Measurements from ENCODE around the gene AGPAT3. TPM values are rescaled to one million over a fixed set of nuclear protein-coding genes. Genes with fewer than 3 reads are reported as not detected.
A peak's percentile ranks its signal among the peaks of the same experiment; 100 is the strongest.

Gene AGPAT3
- total RNA-seq, 1 donor from 2014 or later, result 84.7 TPM

DNA sequence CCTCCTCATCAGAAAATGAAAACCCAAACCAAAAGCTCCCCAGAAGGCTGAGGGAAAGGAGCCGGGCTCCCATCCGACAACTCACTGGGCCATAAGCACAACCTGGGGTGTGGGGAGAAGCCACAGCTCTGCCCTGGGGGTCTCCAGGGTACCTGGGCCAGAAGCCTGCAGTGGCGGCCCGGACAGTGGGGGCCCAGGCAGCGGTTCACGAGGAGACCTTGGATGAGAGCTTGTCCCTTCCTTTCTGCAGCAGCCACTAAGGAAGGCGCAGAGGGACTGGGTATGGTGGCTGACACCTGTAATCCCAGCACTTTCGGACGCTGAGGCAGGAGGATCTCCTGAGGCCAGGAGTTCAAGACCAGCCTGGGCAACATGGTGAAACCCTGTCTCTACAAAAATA is 129.6 kb downstream of the AGPAT3 start:
- no peak for DNase-seq (ENCODE audit: low spot score)

GRCh38 chr21:43995521-43996105 is 130.6 kb downstream of the AGPAT3 start:
- no peak for DNase-seq (ENCODE audit: low spot score)

DNA sequence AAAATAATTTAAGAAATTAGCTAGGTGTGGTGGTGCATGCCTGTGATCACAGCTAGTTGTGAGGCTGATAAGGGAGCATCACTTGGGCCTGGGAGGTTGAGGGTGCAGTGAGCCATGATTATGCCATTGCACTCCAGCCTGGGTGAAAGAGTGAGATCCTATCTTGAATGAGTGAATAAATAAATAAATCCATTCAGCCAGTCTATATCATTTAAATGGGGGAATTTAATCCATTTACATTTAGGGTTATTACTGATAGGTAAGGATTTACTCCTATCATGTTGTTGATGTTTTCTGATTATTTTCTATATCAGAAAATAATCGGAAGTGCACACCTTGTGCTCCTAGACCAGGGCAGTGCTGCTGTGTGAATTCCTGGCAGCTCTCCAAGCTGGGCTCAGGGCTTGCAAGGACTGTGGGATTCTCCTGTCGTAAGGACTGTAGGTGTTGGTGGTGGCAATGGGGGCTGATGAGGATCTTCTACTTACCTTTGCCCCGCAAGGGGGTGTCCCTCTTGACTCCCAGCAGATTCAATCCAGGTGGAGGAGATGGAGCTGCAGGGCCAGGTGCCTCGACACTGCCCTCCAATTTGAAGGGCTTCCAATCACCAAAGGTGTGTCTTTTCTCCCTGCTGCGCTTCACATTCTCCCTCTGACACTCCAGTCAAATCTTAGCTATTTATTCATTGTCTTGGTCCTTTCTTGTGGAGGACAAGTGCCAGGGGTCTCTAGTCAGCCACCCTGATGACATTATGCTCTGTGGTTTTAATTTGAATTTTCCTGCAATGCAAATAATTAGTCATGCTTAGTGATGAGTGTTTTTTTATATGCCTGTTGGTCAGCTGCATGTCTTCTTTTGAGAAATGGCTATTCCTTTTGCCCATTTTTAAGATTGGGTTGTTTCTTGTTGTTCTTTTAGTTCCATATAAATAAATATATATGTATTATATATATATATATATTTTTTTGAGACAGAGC is 133.0 kb downstream of the AGPAT3 start:
- DNase-seq (ENCODE audit: low spot score), result no peak

- no peak for DNase-seq (ENCODE audit: low spot score)
These were observed 135.3 kb downstream of the AGPAT3 start for GRCh38 chr21:44000360-44000759.

DNA sequence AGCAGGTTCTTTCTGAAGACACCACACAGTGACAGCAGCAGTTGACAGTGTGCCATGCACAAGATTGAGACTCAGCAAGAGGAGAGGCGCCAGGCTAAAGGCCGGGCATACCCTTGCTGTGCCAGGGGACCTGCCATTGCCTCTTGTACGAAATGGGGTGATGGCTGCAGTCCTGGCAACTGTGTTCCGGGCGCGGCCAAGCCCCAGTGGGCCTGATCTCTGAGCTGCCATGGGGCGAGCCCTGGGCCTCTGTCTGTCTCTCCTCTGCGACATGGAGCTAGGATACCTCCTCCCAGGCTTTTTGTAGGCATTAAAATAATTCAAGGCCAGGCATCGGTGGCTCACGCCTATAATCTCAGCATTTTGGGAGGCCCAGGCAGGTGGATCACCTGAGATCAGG is 137.5 kb downstream of the AGPAT3 start:
- DNase-seq (ENCODE audit: low spot score), result no peak

GRCh38 chr21:44003307-44003966 is 138.4 kb downstream of the AGPAT3 start:
- no peak for DNase-seq (ENCODE audit: low spot score)

- DNase-seq (ENCODE audit: low spot score), result no peak
These were observed 140.0 kb downstream of the AGPAT3 start for GRCh38 chr21:44005071-44005470.

- DNase-seq (ENCODE audit: low spot score), result no peak
These were observed 140.6 kb downstream of the AGPAT3 start for GRCh38 chr21:44005593-44005992.

DNA sequence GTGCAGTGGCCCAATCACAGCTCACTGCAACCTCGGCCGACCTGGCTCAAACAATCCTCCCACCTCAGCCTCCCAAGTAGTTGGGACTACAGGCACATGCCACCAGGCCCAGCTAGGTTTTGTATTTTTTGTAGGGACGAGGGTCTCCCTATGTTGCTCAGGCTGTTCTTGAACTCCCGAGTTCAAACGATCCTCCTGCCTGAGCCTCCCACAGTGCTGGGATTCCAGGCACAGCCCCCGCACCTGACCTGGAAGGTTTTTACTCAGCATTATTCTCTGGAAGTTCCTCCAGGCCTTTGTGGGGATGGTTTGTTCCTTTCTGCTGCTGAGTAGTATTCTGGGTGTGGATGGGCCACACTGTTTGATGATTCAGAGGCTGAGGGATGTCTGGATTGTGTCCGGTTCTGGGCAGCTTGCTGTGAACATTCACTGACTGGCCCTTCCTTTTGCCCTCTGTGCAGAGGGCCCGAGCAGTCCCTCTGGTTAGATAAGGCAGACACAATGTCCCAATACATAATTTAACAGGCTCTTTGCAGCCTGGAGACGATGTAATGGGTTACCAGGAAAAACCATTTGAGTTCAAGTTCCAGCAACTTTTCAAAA is 141.1 kb downstream of the AGPAT3 start:
- DNase-seq (ENCODE audit: low spot score), result no peak

DNA sequence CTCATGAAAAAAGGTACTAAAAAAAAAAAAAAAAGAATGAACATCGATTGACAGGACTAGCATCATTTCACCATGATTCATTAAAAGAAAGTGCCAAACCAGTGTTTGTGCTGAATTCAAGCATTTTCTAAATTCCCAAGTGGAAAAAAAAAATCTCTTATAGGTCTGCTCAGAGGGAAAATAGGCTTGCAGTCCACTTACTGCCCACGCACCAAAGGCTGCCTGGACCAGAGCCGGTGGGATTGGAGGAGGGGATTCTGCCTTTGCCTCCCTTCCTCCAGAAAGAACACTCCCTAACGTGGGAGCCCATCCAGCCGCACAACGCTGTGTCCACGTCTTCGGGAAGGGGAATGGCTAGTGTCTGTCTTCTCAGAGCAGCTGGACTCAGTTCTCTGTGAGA is 141.6 kb downstream of the AGPAT3 start:
- DNase-seq (ENCODE audit: low spot score), result no peak

- no peak for DNase-seq (ENCODE audit: low spot score)
These were observed 145.4 kb downstream of the AGPAT3 start for GRCh38 chr21:44010429-44010828.

- no peak for DNase-seq (ENCODE audit: low spot score)
These were observed 146.1 kb downstream of the AGPAT3 start for GRCh38 chr21:44011123-44011522.

GRCh38 chr21:44011579-44012473 is 146.8 kb downstream of the AGPAT3 start, which contains the start of gene TRAPPC10:
Gene TRAPPC10, plus strand, starts transcription at chr21:44012309. Its CDS starts 185 bp downstream, at chr21:44012494.
- DNase-seq (ENCODE audit: low spot score), result peak; percentile 82

GRCh38 chr21:44012474-44013379 is 147.7 kb downstream of the AGPAT3 start:
- DNase-seq (ENCODE audit: low spot score), result peak; percentile 60

DNA sequence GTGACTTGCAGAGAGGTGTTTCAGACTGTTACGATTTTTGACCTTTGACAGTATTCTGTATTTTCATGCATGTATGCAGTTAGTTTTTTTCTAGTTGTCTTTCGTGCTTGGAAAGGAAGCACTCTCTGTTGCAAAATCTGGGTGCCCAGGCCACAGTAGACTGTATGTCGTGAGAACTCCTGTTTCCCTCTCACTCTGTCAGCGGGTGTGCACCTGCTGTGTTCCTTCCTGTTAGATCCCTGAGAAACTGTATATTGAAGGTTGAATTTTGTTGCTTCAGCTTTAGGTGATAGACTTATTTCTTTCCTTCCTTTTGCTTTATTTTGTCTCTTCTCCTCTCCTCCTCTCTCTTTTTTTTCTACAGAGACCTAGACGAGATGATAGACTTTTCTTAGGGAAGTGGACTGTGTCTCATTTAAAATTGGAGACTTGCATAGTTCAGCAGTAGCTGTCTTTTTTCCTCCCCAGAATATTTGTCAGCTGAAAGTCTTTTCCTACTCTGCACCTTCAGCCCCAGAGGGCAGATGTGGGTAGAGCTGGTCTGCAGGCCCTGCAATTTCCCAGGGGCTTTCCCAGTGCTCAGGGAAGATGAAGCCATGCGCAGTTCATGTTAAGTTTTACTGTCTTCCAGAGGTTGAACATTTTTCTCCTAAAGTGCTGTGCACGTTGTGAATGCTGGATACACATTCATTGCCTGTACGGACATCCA is 148.5 kb downstream of the AGPAT3 start:
- DNase-seq (ENCODE audit: low spot score), result no peak

- DNase-seq (ENCODE audit: low spot score), result no peak
These were observed 152.6 kb downstream of the AGPAT3 start for GRCh38 chr21:44017601-44018000.

DNA sequence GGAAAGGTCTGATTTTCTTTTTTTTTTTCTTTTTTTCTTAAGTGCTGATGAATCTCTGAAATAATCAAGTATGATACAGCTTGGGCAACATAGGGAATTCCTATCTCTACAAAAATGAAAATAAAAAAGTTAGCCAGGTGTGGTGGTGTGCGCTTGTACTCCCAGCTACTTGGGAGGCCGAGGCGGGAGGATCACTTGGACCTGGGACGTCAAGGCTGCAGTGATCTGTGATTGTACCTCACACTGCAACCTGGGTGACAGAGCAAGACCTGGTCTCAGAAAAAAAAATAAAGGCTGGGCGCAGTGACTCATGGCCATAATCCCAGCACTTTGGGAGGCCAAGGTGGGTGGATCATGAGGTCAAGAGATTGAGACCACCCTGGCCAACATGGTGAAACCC is 153.1 kb downstream of the AGPAT3 start:
- no peak for DNase-seq (ENCODE audit: low spot score)

DNA sequence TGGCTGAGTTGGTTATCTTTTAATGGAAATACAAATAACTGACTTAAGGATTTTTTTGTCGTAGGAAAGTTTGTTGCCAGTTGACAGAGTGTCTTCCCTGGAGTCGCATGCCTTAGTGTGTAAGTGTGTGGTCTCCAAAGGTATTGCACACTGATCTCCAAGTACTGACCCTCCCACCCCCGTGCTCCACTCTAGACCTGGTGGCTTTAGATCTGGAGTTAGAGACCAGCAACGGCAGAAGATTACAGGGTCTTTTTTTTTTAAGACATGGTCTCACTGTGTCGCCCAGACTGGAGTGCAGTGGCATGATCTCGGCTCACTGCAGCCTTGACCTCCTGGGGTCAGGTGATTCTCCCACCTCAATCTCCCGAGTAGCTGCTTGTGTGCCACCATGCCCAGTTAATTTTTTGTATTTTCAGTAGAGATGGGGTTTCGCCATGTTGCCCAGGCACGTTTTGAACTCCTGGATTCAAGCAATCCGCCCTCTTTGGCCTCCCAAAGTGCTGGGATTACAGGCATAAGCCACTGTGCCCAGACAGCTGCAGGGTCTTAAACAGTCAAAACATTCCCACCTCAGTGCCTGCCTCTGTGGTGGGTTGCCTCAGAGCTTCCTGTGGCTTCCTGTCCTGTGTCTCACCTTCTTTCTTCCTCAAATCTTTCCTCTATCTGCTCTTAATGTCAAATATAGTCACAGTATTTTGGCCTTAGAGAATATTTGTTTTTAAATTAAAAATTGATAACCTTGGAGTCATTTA is 154.0 kb downstream of the AGPAT3 start:
- DNase-seq (ENCODE audit: low spot score), result no peak

DNA sequence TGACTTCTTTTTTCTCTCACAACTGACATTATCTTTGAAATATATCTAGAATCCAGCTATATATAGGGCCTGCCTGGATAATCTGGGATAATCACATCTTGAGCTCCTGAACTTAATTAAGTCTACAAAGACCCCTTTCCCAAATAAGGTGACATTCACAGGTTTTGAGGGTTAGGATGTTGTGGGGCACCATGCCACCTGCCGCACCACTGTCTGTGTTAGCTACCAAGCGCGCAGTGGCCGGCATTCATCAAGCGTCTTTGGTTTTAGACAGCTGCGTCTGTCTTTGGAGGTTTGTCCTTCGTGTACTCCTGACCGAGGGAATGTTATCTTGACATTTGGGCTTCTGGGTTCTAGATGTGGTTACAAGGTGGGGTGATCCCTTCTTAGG is 154.5 kb downstream of the AGPAT3 start:
- no peak for DNase-seq (ENCODE audit: low spot score)

Measured in ureter (tissue), 1 donor.